Measurements from ENCODE around the gene RHOF. TPM values are rescaled to one million over a fixed set of nuclear protein-coding genes. Genes with fewer than 3 reads are reported as not detected.

Gene RHOF
- total RNA-seq, 1 experiment from 2014 or later, result 232 TPM

DNA sequence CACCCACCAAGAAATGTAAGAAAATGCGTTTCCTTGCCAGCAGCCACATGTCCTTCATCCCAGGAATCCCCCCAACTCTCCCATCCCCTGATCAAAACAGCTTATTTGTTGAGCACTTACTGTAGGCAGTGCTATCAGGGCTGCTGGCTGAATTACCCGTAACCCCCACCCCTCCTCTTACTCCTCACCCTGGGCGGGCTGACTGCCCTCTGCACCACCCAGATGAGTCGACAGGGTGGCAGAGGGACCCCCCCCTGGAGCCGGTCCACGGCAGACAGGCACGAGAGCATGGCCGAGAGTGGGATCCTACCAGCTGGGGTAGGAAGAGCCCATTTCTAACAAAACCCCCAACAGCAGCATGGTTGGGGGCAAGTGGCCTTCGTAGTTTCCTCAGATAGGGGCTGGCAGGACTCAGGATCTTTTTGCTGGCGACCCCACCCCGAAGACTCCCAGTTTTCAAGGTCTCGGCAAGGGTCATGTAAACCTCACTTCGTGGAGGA is 1.1 kb upstream of the RHOF start:
- H3K27me3 ChIP-seq (ENCODE audit: low read length), result no peaks in the 10 kb centered on the region
- peak overlapping the region; percentile 59 for H3K9ac ChIP-seq (ENCODE audit: low read length)
- no peaks in the 10 kb centered on the region for H3K9me2 ChIP-seq (replicated peaks; ENCODE audit: low read length)
- intact Hi-C loops (cut with micrococcal nuclease), result loop anchor here (1.0 to 10.0 kb wide), 7 partner anchors 10 to 230 kb away; partner anchors contain the start of genes BCL7A, ORAI1 and TMEM120B
- H3K27ac ChIP-seq (ENCODE audit: low read length), result peak overlapping the region; percentile 67
- H3K79me2 ChIP-seq (ENCODE audit: low read length), result peaks cover 79% of the 10 kb centered on the region
- H3K4me2 ChIP-seq (ENCODE audit: low read length), result peak overlapping the region; percentile 93
- no peak for DNase-seq
- H3F3A ChIP-seq (ENCODE audit: low read length, unreplicated experiment), result no peaks in the 10 kb centered on the region
- BruUV-seq (replicated peaks), result no TSS peak
- TF ChIP-seq EZH2 (IDR thresholded peaks at IDR 0.05; ENCODE audit: low read length, unreplicated experiment) (no peak), EZH2phosphoT487 (IDR thresholded peaks at IDR 0.05; ENCODE audit: borderline replicate concordance, low read length) (no peak)
- TF ChIP-seq, protein P1, sequence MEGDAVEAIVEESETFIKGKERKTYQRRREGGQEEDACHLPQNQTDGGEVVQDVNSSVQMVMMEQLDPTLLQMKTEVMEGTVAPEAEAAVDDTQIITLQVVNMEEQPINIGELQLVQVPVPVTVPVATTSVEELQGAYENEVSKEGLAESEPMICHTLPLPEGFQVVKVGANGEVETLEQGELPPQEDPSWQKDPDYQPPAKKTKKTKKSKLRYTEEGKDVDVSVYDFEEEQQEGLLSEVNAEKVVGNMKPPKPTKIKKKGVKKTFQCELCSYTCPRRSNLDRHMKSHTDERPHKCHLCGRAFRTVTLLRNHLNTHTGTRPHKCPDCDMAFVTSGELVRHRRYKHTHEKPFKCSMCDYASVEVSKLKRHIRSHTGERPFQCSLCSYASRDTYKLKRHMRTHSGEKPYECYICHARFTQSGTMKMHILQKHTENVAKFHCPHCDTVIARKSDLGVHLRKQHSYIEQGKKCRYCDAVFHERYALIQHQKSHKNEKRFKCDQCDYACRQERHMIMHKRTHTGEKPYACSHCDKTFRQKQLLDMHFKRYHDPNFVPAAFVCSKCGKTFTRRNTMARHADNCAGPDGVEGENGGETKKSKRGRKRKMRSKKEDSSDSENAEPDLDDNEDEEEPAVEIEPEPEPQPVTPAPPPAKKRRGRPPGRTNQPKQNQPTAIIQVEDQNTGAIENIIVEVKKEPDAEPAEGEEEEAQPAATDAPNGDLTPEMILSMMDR (conservative IDR thresholded peaks at IDR 0.05; ENCODE audit: low read depth, low read length), result no peak
- peak overlapping the region; percentile 84 for H3K4me3 ChIP-seq (ENCODE audit: low read length)
- H3K4me1 ChIP-seq (ENCODE audit: insufficient read depth, low read length), result peaks cover 78% of the 10 kb centered on the region
- H3K36me3 ChIP-seq (ENCODE audit: low read depth, low read length), result 0 out of 2 replicates have a peak, but pooled peaks cover 3% of the 10 kb centered on the region
- peak overlapping the region; percentile 51 for H2AFZ ChIP-seq (ENCODE audit: low read length)
- ATAC-seq, result peak; percentile 0; the same call in 1 of the 2 replicates
- POLR2A ChIA-PET (ENCODE audit: unreplicated experiment), result interaction anchor here (0.6 to 1.0 kb wide), 4 partner anchors 12 to 947 kb away, joined by 3 to 5 read pairs (median 4); partner anchors contain the start of gene PSMD9
- CTCF ChIA-PET, result interaction anchor here (0.5 to 4.0 kb wide), 26 partner anchors 8 to 242 kb away, joined by 3 to 95 read pairs (median 6); partner anchors contain the start of genes PSMD9, SETD1B and TMEM120B
- H4K20me1 ChIP-seq (ENCODE audit: low read length), result no peaks in the 10 kb centered on the region
- no peaks in the 10 kb centered on the region for H3K9me3 ChIP-seq (ENCODE audit: low read length)

DNA sequence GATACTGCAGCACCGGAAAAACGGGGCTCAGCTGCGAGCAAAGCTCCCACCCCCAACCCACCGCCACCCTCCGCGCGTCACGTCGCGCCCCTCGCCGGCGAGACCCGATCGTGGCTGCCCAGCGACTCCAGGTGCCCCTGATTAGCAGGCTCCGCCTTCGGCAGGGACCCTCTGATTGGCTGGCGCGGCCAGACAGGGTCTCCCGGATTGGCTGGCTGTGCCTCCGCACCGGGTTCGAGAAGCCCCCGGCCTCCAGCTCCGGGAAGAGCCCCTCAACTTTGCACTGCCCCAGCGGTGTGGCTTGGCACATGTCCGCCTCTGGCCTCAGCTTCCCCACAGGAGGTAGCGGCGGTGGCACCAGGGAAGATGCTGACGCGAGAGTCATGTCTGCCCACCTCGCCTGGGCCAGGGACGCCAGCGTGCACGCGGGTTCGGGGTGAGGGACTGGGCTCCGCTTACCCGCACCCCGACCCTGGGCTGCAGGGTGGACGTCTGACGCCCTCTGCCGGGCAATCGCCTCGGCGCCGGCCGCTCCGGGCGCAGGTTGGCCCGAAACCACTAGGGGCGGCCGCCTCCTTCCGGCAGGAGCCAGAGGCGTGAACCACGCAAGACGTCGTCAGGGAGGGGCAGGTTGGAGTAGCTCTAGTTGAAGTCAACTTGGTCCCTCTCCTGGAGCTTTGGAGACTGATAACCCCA is 498 bp upstream of the RHOF start:
- Histone ChIP-seq H3K9me2 (replicated peaks; ENCODE audit: low read length) (no peaks in the 10 kb centered on the region), H3F3A (ENCODE audit: low read length, unreplicated experiment) (no peaks in the 10 kb centered on the region), H3K9me3 (ENCODE audit: low read length) (no peaks in the 10 kb centered on the region), H3K4me2 (ENCODE audit: low read length) (peak overlapping the region; percentile 93), H3K4me1 (ENCODE audit: insufficient read depth, low read length) (peaks cover 80% of the 10 kb centered on the region), H3K36me3 (ENCODE audit: low read depth, low read length) (peaks cover 3% of the 10 kb centered on the region; the same call in 1 of the 2 replicates), H3K9ac (ENCODE audit: low read length) (peak overlapping the region; percentile 94), H3K27me3 (ENCODE audit: low read length) (no peaks in the 10 kb centered on the region), H3K4me3 (ENCODE audit: low read length) (peak overlapping the region; percentile 84), H3K79me2 (ENCODE audit: low read length) (peaks cover 81% of the 10 kb centered on the region), H4K20me1 (ENCODE audit: low read length) (no peaks in the 10 kb centered on the region), H2AFZ (ENCODE audit: low read length) (peak overlapping the region; percentile 79), H3K27ac (ENCODE audit: low read length) (peak overlapping the region; percentile 96)
- BruUV-seq (replicated peaks), result no TSS peak
- intact Hi-C loops (cut with micrococcal nuclease), result loop anchor here (1.0 to 10.0 kb wide), 7 partner anchors 10 to 231 kb away; partner anchors contain the start of genes BCL7A, ORAI1 and TMEM120B
- TF ChIP-seq EZH2 (IDR thresholded peaks at IDR 0.05; ENCODE audit: low read length, unreplicated experiment), result no peak
- TF ChIP-seq EZH2phosphoT487 (IDR thresholded peaks at IDR 0.05; ENCODE audit: borderline replicate concordance, low read length), result no peak
- TF ChIP-seq, protein P1 (conservative IDR thresholded peaks at IDR 0.05; ENCODE audit: low read depth, low read length), result peak; percentile 99
- POLR2A ChIA-PET (ENCODE audit: unreplicated experiment), result interaction anchor here (0.6 to 1.0 kb wide), 4 partner anchors 13 to 946 kb away, joined by 3 to 5 read pairs (median 4); partner anchors contain the start of gene PSMD9
- CTCF ChIA-PET, result interaction anchor here (0.5 to 4.0 kb wide), 26 partner anchors 8 to 241 kb away, joined by 3 to 95 read pairs (median 6); partner anchors contain the start of genes PSMD9, SETD1B and TMEM120B
- peak; percentile 19 for ATAC-seq
- peak; percentile 98 for DNase-seq

All from PC-3 (cell line).